SJSA1 (cell line): ENCODE data around the gene KHDRBS1. TPM values are rescaled to one million over a fixed set of nuclear protein-coding genes. Genes with fewer than 3 reads are reported as not detected.
A peak's percentile ranks its signal among the peaks of the same experiment; 100 is the strongest.
"Not testable (repeated sequence)": the region's sequence is repeated elsewhere in the genome, so short reads cannot be mapped to it uniquely, and the experiment has no call there.

Experiments used
- DNase-seq, 2 experiments: peaks; one replicate each; pipeline ENCODE4 v3.0.0-alpha.2; 2015 to 2020; ENCODE audit warnings: low spot score in 2 of 2, low read depth in 1 of 2
- H3K27ac ChIP-seq: fragments of 250-450 bp; sonication (Bioruptor Pico); 2 replicates; pipeline ENCODE4 v1.5.1; 2020; ENCODE audit warnings: mild to moderate bottlenecking, moderate library complexity
- H3K27me3 ChIP-seq: fragments of 250-450 bp; sonication (Bioruptor Pico); replicated peaks from 2 replicates; pipeline ENCODE4 v1.5.1; 2020; ENCODE audit warnings: mild to moderate bottlenecking, moderate library complexity
- H3K36me3 ChIP-seq: fragments of 250-450 bp; sonication (Bioruptor Pico); 2 replicates; pipeline ENCODE4 v1.5.1; 2020; ENCODE audit warnings: mild to moderate bottlenecking
- H3K4me1 ChIP-seq: fragments of 250-450 bp; sonication (Bioruptor Pico); replicated peaks from 2 replicates; pipeline ENCODE4 v1.6.1; 2021; ENCODE audit warnings: mild to moderate bottlenecking
- H3K4me3 ChIP-seq: fragments of 250-450 bp; sonication (Bioruptor Pico); 2 replicates; pipeline ENCODE4 v1.5.1; 2020; ENCODE audit warnings: mild to moderate bottlenecking
- H3K9me3 ChIP-seq: fragments of 250-450 bp; sonication (Bioruptor Pico); replicated peaks from 2 replicates; pipeline ENCODE4 v1.5.1; 2020; ENCODE audit warnings: mild to moderate bottlenecking
- total RNA-seq: library from RNA; depleted of rRNA; stranded (reverse); fragments of >200 nt; shearing (Covaris generic); gene quantifications from 2 replicates; pipeline ENCODE4 v1.2.3, GENCODE V29; 2014

The KHDRBS1 gene
- total RNA-seq, 1 experiment from 2014 or later: 74.6 TPM

GRCh38 chr1:32062867-32063230, 49.2 kb downstream of the KHDRBS1 start:
- H3K4me3 ChIP-seq: no peak overlapping the region

DNA sequence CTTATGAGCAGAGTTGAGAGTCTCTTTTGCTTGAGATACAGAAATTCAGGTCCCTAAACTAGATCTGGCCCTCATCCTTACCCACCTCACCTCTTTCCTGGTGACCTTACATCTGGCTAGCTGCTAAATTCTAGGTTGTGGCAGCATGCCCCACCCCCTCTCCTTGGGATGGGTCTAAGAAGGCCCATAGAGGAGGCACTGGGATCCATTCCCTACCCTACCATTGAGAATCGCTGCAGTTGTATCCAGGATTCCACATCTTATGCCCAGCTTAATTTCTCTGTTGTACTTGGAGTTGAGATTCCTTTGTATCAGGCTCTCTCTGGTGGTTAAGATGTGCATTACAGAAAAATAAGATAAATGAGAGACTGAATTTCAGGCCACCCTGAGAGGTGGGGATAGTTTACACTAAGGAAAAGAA, 49.6 kb downstream of the KHDRBS1 start:
- Histone ChIP-seq H3K27ac (peak overlapping the region; percentile 54), H3K4me1 (peaks cover 41% of the 10 kb centered on the region), H3K9me3 (no peaks in the 10 kb centered on the region), H3K27me3 (no peaks in the 10 kb centered on the region), H3K36me3 (peaks cover 57% of the 10 kb centered on the region), H3K4me3 (no peak overlapping the region)
- peak in 1 of 2 experiments; percentile 78 for DNase-seq

More at GRCh38 chr1:32062867-32063230, 49.2 kb downstream of the KHDRBS1 start:
- Histone ChIP-seq H3K27me3 (no peaks in the 10 kb centered on the region), H3K36me3 (peaks cover 61% of the 10 kb centered on the region), H3K27ac (peak overlapping the region; percentile 54), H3K4me1 (peaks cover 37% of the 10 kb centered on the region), H3K9me3 (no peaks in the 10 kb centered on the region)
- DNase-seq: no peak

DNA sequence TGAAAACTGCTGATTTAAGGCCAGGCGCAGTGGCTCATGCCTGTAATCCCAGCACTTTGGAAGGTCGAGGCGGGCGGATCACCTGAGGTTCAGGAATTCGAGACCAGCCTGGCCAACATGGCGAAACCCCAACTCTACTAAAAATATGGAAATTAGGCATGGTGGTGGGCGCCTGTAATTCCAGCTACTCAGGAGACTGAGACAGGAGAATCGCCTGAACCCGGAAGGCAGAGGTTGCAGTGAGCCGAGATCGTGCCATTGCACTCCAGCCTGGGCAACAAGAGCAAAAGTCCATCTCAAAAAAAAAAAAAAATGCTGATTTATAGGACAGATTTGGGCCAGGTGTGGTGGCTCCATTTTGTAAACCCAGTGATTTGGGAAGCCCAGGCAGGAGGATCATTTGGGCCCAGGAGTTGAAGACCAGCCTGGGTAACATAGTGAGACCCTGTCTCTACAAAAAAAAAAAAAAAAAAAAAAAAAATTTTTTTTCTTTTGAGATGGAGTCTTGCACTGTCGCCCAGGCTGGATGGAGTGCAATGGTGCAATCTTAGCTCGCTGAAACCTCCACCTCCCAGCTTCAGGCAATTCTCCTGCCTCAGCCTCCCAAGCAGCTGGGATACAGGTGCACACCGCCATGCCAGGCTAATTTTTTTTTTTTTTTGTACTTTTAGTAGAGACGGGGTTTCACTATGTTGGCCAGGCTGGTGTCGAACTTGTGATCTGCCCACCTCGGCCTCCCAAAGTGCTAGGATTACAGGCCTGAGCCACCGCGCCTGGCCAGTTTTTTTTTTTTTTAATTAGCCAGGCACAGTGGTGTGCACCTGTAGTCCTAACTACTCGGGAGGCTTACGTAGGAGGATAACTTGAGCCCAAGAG, 52.2 kb downstream of the KHDRBS1 start:
- H3K27me3 ChIP-seq, DNase-seq, H3K9me3 ChIP-seq, H3K27ac ChIP-seq, H3K4me3 ChIP-seq: not testable (repeated sequence)
- Histone ChIP-seq H3K4me1 (peaks cover 50% of the 10 kb centered on the region), H3K36me3 (peaks cover 37% of the 10 kb centered on the region)

DNA sequence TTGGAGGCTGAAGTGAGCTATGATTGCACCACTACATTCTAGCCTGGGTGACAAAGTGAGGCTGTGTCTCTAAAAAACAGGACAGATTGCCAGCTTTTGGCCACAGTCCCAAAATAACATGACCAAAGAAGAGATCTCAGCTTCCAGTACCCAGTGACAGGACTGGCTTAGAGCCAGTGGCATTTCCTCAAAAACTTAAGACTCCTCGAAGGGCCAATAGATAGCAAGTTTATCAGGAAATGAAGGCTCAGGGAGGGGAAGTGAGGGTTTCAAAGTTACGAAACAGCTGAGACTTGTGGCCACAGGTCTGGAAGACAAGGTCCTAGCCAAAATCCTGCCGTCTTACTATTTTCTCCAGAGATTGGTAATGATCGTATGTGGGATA, 52.8 kb downstream of the KHDRBS1 start:
- Histone ChIP-seq H3K4me1 (peaks cover 54% of the 10 kb centered on the region), H3K27ac (peak overlapping the region; percentile 6; the same call in 1 of the 2 replicates), H3K36me3 (peaks cover 31% of the 10 kb centered on the region), H3K4me3 (no peak overlapping the region), H3K27me3 (no peaks in the 10 kb centered on the region), H3K9me3 (no peaks in the 10 kb centered on the region)
- DNase-seq: peak; percentile 66 to 67

GRCh38 chr1:32068957-32069588, 55.4 kb downstream of the KHDRBS1 start:
- DNase-seq: no peak
- H3K4me1 ChIP-seq: peaks cover 52% of the 10 kb centered on the region
- H3K27me3 ChIP-seq: no peaks in the 10 kb centered on the region
- no peak overlapping the region for H3K4me3 ChIP-seq
- H3K27ac ChIP-seq: no peak overlapping the region
- H3K36me3 ChIP-seq: peaks cover 11% of the 10 kb centered on the region
- H3K9me3 ChIP-seq: no peaks in the 10 kb centered on the region

DNA sequence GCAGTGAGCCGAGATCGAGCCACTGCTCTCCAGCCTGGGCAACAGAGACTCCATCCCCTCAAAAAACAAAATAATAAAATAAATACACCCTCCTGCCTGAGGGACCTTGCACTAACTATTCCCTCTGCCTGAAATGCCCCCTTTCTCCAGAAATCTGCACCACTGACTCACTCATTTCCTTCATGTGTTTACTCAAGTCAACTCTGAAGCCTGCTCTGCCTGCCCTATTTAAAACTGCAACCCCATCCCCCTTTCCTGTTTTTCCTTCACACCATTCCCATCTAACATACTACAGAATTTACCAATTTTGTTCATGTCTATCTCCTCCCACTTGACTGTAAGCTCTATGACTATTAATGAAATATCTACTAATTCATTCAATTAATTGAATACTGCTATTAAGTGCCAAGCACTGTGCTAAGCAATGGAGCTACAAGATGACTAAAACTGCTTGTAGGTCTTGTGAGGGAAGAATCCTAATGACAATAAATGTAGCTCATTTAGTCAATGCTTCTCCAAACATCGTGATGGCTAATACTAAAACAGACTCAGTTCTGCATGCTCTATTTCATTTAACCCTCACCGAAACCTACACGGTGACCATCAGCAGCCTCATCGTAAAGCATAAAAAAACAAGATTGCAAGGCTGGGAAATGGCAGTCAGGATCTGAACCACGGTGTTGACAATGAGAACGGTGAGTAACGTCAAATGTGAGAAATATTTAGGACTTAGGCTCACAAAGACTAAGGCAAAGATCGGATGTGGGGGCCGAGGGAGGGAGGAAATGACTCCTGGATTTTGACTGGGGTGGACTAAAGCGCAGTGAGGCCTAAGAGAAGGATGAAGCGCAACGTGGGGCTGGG, 58.3 kb downstream of the KHDRBS1 start:
- Histone ChIP-seq H3K4me1 (peaks cover 43% of the 10 kb centered on the region), H3K36me3 (peaks cover 21% of the 10 kb centered on the region), H3K27ac (peak overlapping the region; percentile 67), H3K27me3 (no peaks in the 10 kb centered on the region), H3K4me3 (peak overlapping the region; percentile 92), H3K9me3 (no peaks in the 10 kb centered on the region)
- peak; percentile 66 to 69 for DNase-seq

GRCh38 chr1:32072622-32073298, 59.1 kb downstream of the KHDRBS1 start, which contains the start of gene TMEM39B:
Gene TMEM39B, plus strand, starts transcription at chr1:32072939. Its CDS starts 109 bp downstream, at chr1:32073048.
- no peaks in the 10 kb centered on the region for H3K9me3 ChIP-seq
- no peaks in the 10 kb centered on the region for H3K27me3 ChIP-seq
- DNase-seq: peak; percentile 96 to 99
- H3K27ac ChIP-seq: peak within 1 kb of the TSS; percentile 67
- peaks cover 35% of the 10 kb centered on the region for H3K4me1 ChIP-seq
- H3K4me3 ChIP-seq: peak within 1 kb of the TSS; percentile 92
- peaks cover 29% of the 10 kb centered on the region for H3K36me3 ChIP-seq

GRCh38 chr1:32073299-32074229, 59.9 kb downstream of the KHDRBS1 start:
- DNase-seq: no peak
- no peaks in the 10 kb centered on the region for H3K9me3 ChIP-seq
- peaks cover 27% of the 10 kb centered on the region for H3K4me1 ChIP-seq
- no peaks in the 10 kb centered on the region for H3K27me3 ChIP-seq
- peak overlapping the region; percentile 67 for H3K27ac ChIP-seq
- peaks cover 37% of the 10 kb centered on the region for H3K36me3 ChIP-seq
- H3K4me3 ChIP-seq: peak overlapping the region; percentile 92

GRCh38 chr1:32074841-32075240, 61.2 kb downstream of the KHDRBS1 start:
- H3K4me1 ChIP-seq: peaks cover 21% of the 10 kb centered on the region
- no peak overlapping the region for H3K27ac ChIP-seq
- H3K27me3 ChIP-seq: no peaks in the 10 kb centered on the region
- peaks cover 50% of the 10 kb centered on the region for H3K36me3 ChIP-seq
- DNase-seq: no peak
- H3K4me3 ChIP-seq: no peak overlapping the region
- no peaks in the 10 kb centered on the region for H3K9me3 ChIP-seq

DNA sequence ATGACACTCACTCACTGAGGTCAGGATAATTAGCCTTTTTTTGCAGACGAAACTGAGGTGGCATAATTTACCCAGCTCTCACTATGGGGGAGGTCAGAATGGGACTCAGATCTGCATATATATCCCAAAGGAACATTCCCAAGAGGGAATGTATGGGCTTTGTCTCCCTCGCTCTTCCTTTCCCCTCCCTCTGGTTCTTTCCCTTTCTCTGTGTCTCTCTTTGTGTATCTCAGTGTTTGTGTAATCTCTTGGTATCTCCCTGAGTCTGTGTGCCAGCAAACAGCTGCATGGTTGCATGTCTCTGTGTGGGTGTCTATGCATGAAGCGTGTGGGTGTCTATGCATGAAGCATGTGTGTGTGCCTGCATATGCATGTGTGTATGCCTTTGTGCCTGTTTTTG, 63.8 kb downstream of the KHDRBS1 start:
- H3K4me3 ChIP-seq: no peak overlapping the region
- H3K27me3 ChIP-seq: no peaks in the 10 kb centered on the region
- H3K9me3 ChIP-seq: no peaks in the 10 kb centered on the region
- H3K4me1 ChIP-seq: peaks cover 7% of the 10 kb centered on the region
- H3K27ac ChIP-seq: no peak overlapping the region
- DNase-seq: no peak
- peaks cover 68% of the 10 kb centered on the region for H3K36me3 ChIP-seq

GRCh38 chr1:32082022-32082421, 68.4 kb downstream of the KHDRBS1 start:
- no peaks in the 10 kb centered on the region for H3K27me3 ChIP-seq
- H3K36me3 ChIP-seq: peaks cover 76% of the 10 kb centered on the region
- no peak for DNase-seq
- H3K4me1 ChIP-seq: no peaks in the 10 kb centered on the region
- no peaks in the 10 kb centered on the region for H3K9me3 ChIP-seq
- no peak overlapping the region for H3K27ac ChIP-seq
- no peak overlapping the region for H3K4me3 ChIP-seq

DNA sequence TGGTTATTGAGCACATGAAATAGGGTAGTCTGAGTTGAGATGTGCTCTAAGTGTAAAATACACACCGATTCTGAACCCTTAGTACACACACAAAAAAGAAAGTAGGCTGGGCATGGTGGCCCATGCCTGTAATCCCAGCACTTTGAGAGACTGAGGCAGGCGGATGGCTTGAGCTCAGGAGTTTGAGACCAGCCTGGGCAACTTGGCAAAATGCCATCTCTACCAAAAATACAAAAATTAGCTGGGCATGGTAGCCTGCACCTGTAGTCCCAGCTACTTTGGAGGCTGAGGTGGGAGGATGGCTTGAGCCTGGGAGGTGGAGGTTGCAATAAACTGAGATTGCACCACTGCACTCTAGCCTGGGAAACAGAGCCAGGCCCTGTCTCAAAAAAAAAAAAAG, 72.7 kb downstream of the KHDRBS1 start:
- not testable (repeated sequence) for DNase-seq, H3K4me1 ChIP-seq, H3K9me3 ChIP-seq, H3K27ac ChIP-seq, H3K4me3 ChIP-seq, H3K27me3 ChIP-seq
- H3K36me3 ChIP-seq: peaks cover 63% of the 10 kb centered on the region
